ENCODE measurements around the gene AMTN. TPM values are rescaled to one million over a fixed set of nuclear protein-coding genes. Genes with fewer than 3 reads are reported as not detected.

Gene AMTN
- polyA plus RNA-seq, 1 donor (not counting 4 experiments of a cell fraction or from before 2014, with no cell fraction given) = not detected

DNA sequence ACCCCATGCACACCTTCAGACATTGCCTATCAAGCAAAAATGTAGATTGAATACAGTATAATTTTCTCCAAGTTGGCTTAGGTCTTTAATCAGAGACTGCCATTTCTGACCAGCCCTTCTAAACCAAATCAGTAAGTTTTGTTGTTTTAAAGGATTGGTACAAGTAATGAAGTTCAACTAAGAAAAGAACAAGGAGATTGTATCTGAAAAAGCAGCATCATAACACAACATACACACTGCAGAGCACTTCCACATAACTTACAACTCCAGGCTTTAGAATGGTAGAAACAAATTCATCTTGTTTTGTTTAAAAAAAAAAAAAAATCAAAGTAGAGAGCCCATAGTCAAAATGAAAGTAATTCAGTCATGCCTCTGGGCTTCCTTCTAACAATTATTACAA is 57.6 kb downstream of the AMTN start:
- no peak overlapping the region for H3K9ac ChIP-seq (ENCODE audit: control insufficient read depth, extremely low read depth, insufficient read depth, low read length)
- no peak overlapping the region for H2AFZ ChIP-seq (ENCODE audit: control insufficient read depth, low read length)
- no peaks in the 10 kb centered on the region for H3K27me3 ChIP-seq (ENCODE audit: control insufficient read depth, extremely low read depth, insufficient read depth, low read length)
- H3K36me3 ChIP-seq (ENCODE audit: control insufficient read depth in 2 of 2, extremely low read depth in 1 of 2, insufficient read depth in 2 of 2, low read length in 2 of 2) = no peaks in the 10 kb centered on the region
- no peak overlapping the region for H3K27ac ChIP-seq (ENCODE audit: control insufficient read depth, insufficient read depth, low read length)
- H3K4me2 ChIP-seq (ENCODE audit: control insufficient read depth, extremely low read depth, insufficient read depth, low read depth, low read length) = no peak overlapping the region
- FAIRE-seq (no peak), DNase-seq (ENCODE audit: low read depth, low spot score) (no peak)
- H3K79me2 ChIP-seq (ENCODE audit: control insufficient read depth, insufficient read depth, low read length) = no peaks in the 10 kb centered on the region
- H3K9me1 ChIP-seq (ENCODE audit: control insufficient read depth, extremely low read depth, insufficient read depth, low read length) = no peaks in the 10 kb centered on the region
- no peaks in the 10 kb centered on the region for H4K20me1 ChIP-seq (ENCODE audit: control insufficient read depth, extremely low read depth, insufficient read depth, low read length)
- no peak for TF ChIP-seq EZH2 (IDR thresholded peaks at IDR 0.05; ENCODE audit: low read length)
- no peaks in the 10 kb centered on the region for H3K4me1 ChIP-seq (ENCODE audit: control insufficient read depth, extremely low read depth, insufficient read depth, low read length)
- dilution Hi-C loops (cut with MboI; ENCODE audit: extremely low pct_ligation_motif_present, low sequenced_read_pairs) = no loop called here
- no peaks in the 10 kb centered on the region for H3K9me3 ChIP-seq (ENCODE audit: control insufficient read depth, low read depth, low read length)
- H3K4me3 ChIP-seq (ENCODE audit: control insufficient read depth in 2 of 3, extremely low read depth in 1 of 3, insufficient read depth in 2 of 3, low read depth in 1 of 3, low read length in 3 of 3) = no peak overlapping the region

DNA sequence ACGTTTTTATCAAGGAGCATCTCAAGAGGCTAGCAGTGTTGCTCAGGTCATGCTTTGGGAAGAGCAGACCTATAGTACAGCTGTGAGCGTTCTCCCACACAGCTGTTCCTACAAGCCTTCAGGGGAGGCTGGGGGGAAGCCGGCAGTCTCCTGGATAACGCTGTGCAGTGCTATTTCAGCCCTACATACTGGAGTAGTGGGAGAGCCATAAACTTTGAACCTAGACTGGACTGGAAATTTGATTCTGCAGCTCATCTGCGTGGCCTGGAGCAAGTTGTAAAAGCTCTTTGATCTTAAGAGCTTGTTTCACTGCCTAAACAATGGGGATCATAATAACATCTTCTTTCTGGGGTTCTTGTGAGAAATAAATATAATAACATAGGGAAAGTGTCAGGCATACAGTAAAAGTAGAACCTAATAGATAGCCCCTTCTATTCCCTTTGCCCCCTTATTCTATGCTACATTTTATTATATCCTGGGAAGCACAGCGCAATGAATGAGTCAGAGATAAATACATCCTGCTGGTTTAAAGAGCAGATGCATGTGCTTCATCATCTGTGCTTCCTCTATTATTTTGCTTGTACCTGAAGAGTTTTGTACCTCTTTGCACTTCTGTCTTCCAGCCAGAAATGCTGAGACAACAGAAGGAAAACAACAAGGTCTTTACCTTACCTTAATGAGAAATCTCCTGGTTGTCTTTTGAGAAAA is 59.0 kb downstream of the AMTN start:
- dilution Hi-C loops (cut with MboI; ENCODE audit: extremely low pct_ligation_motif_present, low sequenced_read_pairs) = no loop called here

DNA sequence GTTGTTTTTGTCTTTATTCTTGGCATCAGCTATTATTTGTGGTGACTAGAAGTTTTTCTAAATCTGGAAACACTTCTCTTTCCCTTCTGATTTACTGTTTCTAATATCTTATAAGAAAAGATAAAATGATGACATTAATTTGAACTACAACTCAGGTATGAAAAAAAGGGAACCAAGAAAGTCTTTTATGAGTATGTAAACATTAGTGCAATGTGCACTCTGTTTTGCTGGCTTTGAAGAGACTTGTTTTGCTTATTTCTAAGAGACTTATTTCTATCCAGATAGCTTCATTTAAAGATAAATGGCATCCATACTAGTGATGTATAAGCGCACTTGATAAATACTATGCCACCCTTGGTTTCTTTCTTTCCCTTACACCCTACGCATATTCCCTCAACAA is 63.6 kb downstream of the AMTN start:
- Histone ChIP-seq H3K27ac (ENCODE audit: control insufficient read depth, insufficient read depth, low read length) (no peak overlapping the region), H3K27me3 (ENCODE audit: control insufficient read depth, extremely low read depth, insufficient read depth, low read length) (no peaks in the 10 kb centered on the region), H3K36me3 (ENCODE audit: control insufficient read depth in 2 of 2, extremely low read depth in 1 of 2, insufficient read depth in 2 of 2, low read length in 2 of 2) (no peaks in the 10 kb centered on the region), H2AFZ (ENCODE audit: control insufficient read depth, low read length) (no peak overlapping the region), H4K20me1 (ENCODE audit: control insufficient read depth, extremely low read depth, insufficient read depth, low read length) (no peaks in the 10 kb centered on the region), H3K79me2 (ENCODE audit: control insufficient read depth, insufficient read depth, low read length) (no peaks in the 10 kb centered on the region), H3K4me1 (ENCODE audit: control insufficient read depth, extremely low read depth, insufficient read depth, low read length) (no peaks in the 10 kb centered on the region), H3K4me2 (ENCODE audit: control insufficient read depth, extremely low read depth, insufficient read depth, low read depth, low read length) (no peak overlapping the region), H3K4me3 (ENCODE audit: control insufficient read depth in 2 of 3, extremely low read depth in 1 of 3, insufficient read depth in 2 of 3, low read depth in 1 of 3, low read length in 3 of 3) (no peak overlapping the region), H3K9me3 (ENCODE audit: control insufficient read depth, low read depth, low read length) (no peaks in the 10 kb centered on the region), H3K9me1 (ENCODE audit: control insufficient read depth, extremely low read depth, insufficient read depth, low read length) (no peaks in the 10 kb centered on the region), H3K9ac (ENCODE audit: control insufficient read depth, extremely low read depth, insufficient read depth, low read length) (no peak overlapping the region)
- no peak for DNase-seq (ENCODE audit: low read depth, low spot score)
- TF ChIP-seq, protein P1, sequence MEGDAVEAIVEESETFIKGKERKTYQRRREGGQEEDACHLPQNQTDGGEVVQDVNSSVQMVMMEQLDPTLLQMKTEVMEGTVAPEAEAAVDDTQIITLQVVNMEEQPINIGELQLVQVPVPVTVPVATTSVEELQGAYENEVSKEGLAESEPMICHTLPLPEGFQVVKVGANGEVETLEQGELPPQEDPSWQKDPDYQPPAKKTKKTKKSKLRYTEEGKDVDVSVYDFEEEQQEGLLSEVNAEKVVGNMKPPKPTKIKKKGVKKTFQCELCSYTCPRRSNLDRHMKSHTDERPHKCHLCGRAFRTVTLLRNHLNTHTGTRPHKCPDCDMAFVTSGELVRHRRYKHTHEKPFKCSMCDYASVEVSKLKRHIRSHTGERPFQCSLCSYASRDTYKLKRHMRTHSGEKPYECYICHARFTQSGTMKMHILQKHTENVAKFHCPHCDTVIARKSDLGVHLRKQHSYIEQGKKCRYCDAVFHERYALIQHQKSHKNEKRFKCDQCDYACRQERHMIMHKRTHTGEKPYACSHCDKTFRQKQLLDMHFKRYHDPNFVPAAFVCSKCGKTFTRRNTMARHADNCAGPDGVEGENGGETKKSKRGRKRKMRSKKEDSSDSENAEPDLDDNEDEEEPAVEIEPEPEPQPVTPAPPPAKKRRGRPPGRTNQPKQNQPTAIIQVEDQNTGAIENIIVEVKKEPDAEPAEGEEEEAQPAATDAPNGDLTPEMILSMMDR (optimal IDR thresholded peaks at IDR 0.05 in 1 of 3, IDR thresholded peaks at IDR 0.05 in 1 of 3, conservative IDR thresholded peaks at IDR 0.05 in 1 of 3; ENCODE audit: extremely low read depth in 1 of 3, insufficient read depth in 2 of 3, low read length in 3 of 3) = no peak
- TF ChIP-seq EZH2 (IDR thresholded peaks at IDR 0.05; ENCODE audit: low read length) = no peak
- dilution Hi-C loops (cut with MboI; ENCODE audit: extremely low pct_ligation_motif_present, low sequenced_read_pairs) = no loop called here
- no peak for FAIRE-seq

More for the DNA sequence above, 59.0 kb downstream of the AMTN start:
- H3K9me1 ChIP-seq (ENCODE audit: control insufficient read depth, extremely low read depth, insufficient read depth, low read length) = no peaks in the 10 kb centered on the region
- DNase-seq (ENCODE audit: low read depth, low spot score) (no peak), FAIRE-seq (no peak)
- H3K36me3 ChIP-seq (ENCODE audit: control insufficient read depth in 2 of 2, extremely low read depth in 1 of 2, insufficient read depth in 2 of 2, low read length in 2 of 2) = no peaks in the 10 kb centered on the region
- no peak overlapping the region for H3K27ac ChIP-seq (ENCODE audit: control insufficient read depth, insufficient read depth, low read length)
- H3K9me3 ChIP-seq (ENCODE audit: control insufficient read depth, low read depth, low read length) = no peaks in the 10 kb centered on the region
- H3K9ac ChIP-seq (ENCODE audit: control insufficient read depth, extremely low read depth, insufficient read depth, low read length) = no peak overlapping the region
- H2AFZ ChIP-seq (ENCODE audit: control insufficient read depth, low read length) = no peak overlapping the region
- H3K4me1 ChIP-seq (ENCODE audit: control insufficient read depth, extremely low read depth, insufficient read depth, low read length) = no peaks in the 10 kb centered on the region
- TF ChIP-seq EZH2 (IDR thresholded peaks at IDR 0.05; ENCODE audit: low read length) = no peak
- H4K20me1 ChIP-seq (ENCODE audit: control insufficient read depth, extremely low read depth, insufficient read depth, low read length) = no peaks in the 10 kb centered on the region
- no peaks in the 10 kb centered on the region for H3K79me2 ChIP-seq (ENCODE audit: control insufficient read depth, insufficient read depth, low read length)
- no peak overlapping the region for H3K4me2 ChIP-seq (ENCODE audit: control insufficient read depth, extremely low read depth, insufficient read depth, low read depth, low read length)
- no peak overlapping the region for H3K4me3 ChIP-seq (ENCODE audit: control insufficient read depth in 2 of 3, extremely low read depth in 1 of 3, insufficient read depth in 2 of 3, low read depth in 1 of 3, low read length in 3 of 3)
- H3K27me3 ChIP-seq (ENCODE audit: control insufficient read depth, extremely low read depth, insufficient read depth, low read length) = no peaks in the 10 kb centered on the region

Other genes starting within 250 kb of the AMTN start
- gene CABS1, start 183.6 kb upstream of the AMTN start, polyA plus RNA-seq = not detected in 3 replicates
- gene SMR3A, start 157.8 kb upstream of the AMTN start, polyA plus RNA-seq = not detected in 3 replicates
- not detected in 3 replicates for gene SMR3B, start 135.4 kb upstream of the AMTN start, polyA plus RNA-seq
- not detected in 3 replicates for gene OPRPN, start 120.6 kb upstream of the AMTN start, polyA plus RNA-seq
- not detected in 3 replicates for gene MUC7, start 46.4 kb upstream of the AMTN start, polyA plus RNA-seq
- not detected in 3 replicates for gene AMBN, start 73.7 kb downstream of the AMTN start, polyA plus RNA-seq
- not detected in 3 replicates for gene ENAM, start 110.2 kb downstream of the AMTN start, polyA plus RNA-seq
- 0.06 TPM in 1 of 3 replicates, not detected in the others for gene JCHAIN, start 147.9 kb downstream of the AMTN start, polyA plus RNA-seq
- 17.0 to 27.7 TPM (median 18.5 TPM) in 3 replicates for gene UTP3, start 170.0 kb downstream of the AMTN start, polyA plus RNA-seq
- gene RUFY3, start 203.4 kb downstream of the AMTN start, polyA plus RNA-seq = 9.4 to 18.9 TPM (median 18.5 TPM) in 3 replicates

Measured in keratinocyte (primary cell).